HG03039 (cell line): ENCODE data around the gene CENPN.

Experiments used
- ATAC-seq: cut with Tn5 transposase; IDR thresholded peaks from one replicate; pipeline ENCODE4 v1.9.1; 2021; ENCODE audit warnings: mild to moderate bottlenecking, moderate library complexity; ENCODE audit not compliant: unreplicated experiment

The CENPN gene

GRCh38 chr16:81076566-81077075, 69.6 kb downstream of the CENPN start:
- ATAC-seq: peak; percentile 73

GRCh38 chr16:81077076-81077940, 70.3 kb downstream of the CENPN start, which contains the start of gene C16orf46:
TSS of gene C16orf46 (minus strand) at chr16:81077238. CDS start at chr16:81063955, 13,283 bp downstream.
- peak; percentile 97 for ATAC-seq

GRCh38 chr16:81080233-81080632, 73.2 kb downstream of the CENPN start:
- no peak for ATAC-seq

- ATAC-seq: no peak
These were observed 74.0 kb downstream of the CENPN start for GRCh38 chr16:81081014-81081413.
